ENCODE data around the gene HOXC6. TPM values are rescaled to one million over a fixed set of nuclear protein-coding genes. Genes with fewer than 3 reads are reported as not detected.

The HOXC6 gene
- total and polyA plus RNA-seq, 8 donors, result 0.46 to 2.0 (median 1.0) TPM; not detected in 5

GRCh38 chr12:54052438-54053002, 24.3 kb downstream of the HOXC6 start:
- H3K27ac ChIP-seq, result peak overlapping the region; percentile 57 to 91 (median 83)
- H3K27me3 ChIP-seq, result peaks cover 0 to 76% (median 10%) of the 10 kb centered on the region in 3 donors
- peaks cover 18 to 68% (median 34%) of the 10 kb centered on the region in 4 donors for H3K4me1 ChIP-seq
- DNase-seq, result peak in 1 of 2 donors; percentile 83
- H3K9me3 ChIP-seq, result no peaks in the 10 kb centered on the region
- H3K36me3 ChIP-seq, result no peaks in the 10 kb centered on the region
- 30 to 64% (median 48%) methylated on average over 9 to 10 of the region's 10 CpGs for WGBS, 5 donors
- intact Hi-C loops (cut with DNase I; ENCODE audit: low total_unique reads), result no loop called here
- TF ChIP-seq POLR2A (IDR thresholded peaks at IDR 0.05), result no peak
- no peak for TF ChIP-seq CTCF (IDR thresholded peaks at IDR 0.05)
- peak in 1 of 3 donors; percentile 35 for TF ChIP-seq POLR2AphosphoS5 (IDR thresholded peaks at IDR 0.05)
- H3K4me3 ChIP-seq, result peak overlapping the region; percentile 54 to 71 (median 69)

GRCh38 chr12:54053003-54053750, 24.9 kb downstream of the HOXC6 start:
- 2 to 7% (median 5%) methylated on average over 11 to 22 of the region's 22 CpGs for WGBS, 5 donors
- TF ChIP-seq POLR2AphosphoS5 (IDR thresholded peaks at IDR 0.05) (peak in 2 of 3 donors; percentile 27 to 36), POLR2A (IDR thresholded peaks at IDR 0.05) (no peak), EP300 (IDR thresholded peaks at IDR 0.05) (no peak), CTCF (IDR thresholded peaks at IDR 0.05) (no peak)
- no peaks in the 10 kb centered on the region for H3K36me3 ChIP-seq
- H3K27ac ChIP-seq, result peak overlapping the region; percentile 57 to 91 (median 83)
- no peaks in the 10 kb centered on the region for H3K9me3 ChIP-seq
- intact Hi-C loops (cut with DNase I; ENCODE audit: low total_unique reads), result no loop called here
- peak in 1 of 2 donors; percentile 69 for DNase-seq
- peak overlapping the region; percentile 54 to 71 (median 69) for H3K4me3 ChIP-seq
- H3K4me1 ChIP-seq, result peaks cover 18 to 69% (median 34%) of the 10 kb centered on the region in 4 donors
- H3K27me3 ChIP-seq, result peaks cover 0 to 74% (median 8%) of the 10 kb centered on the region in 3 donors

GRCh38 chr12:54053751-54054741, 25.8 kb downstream of the HOXC6 start, which contains the start of gene HOXC4:
Gene HOXC4, plus strand, starts transcription at chr12:54053835. Its CDS starts 88 bp downstream, at chr12:54053923.
- Histone ChIP-seq H3K27me3 (peaks cover 0 to 66% (median 10%) of the 10 kb centered on the region in 3 donors), H3K27ac (peak within 1 kb of the TSS; percentile 57 to 91 (median 83))
- 2 to 3% (median 2%) methylated on average over 42 to 52 of the region's 52 CpGs for whole genome bisulfite sequencing, 5 donors

More at GRCh38 chr12:54053751-54054741, 25.8 kb downstream of the HOXC6 start, which contains the start of gene HOXC4:
- Histone ChIP-seq H3K4me3 (peak within 1 kb of the TSS; percentile 54 to 71 (median 69)), H3K4me1 (peaks cover 18 to 70% (median 34%) of the 10 kb centered on the region in 4 donors), H3K36me3 (no peaks in the 10 kb centered on the region), H3K9me3 (no peaks in the 10 kb centered on the region)
- intact Hi-C loops (cut with DNase I; ENCODE audit: low total_unique reads), result no loop called here
- TF ChIP-seq CTCF (IDR thresholded peaks at IDR 0.05) (no peak), EP300 (IDR thresholded peaks at IDR 0.05) (no peak), POLR2AphosphoS5 (IDR thresholded peaks at IDR 0.05) (no peak), POLR2A (IDR thresholded peaks at IDR 0.05) (no peak)
- DNase-seq, result peak; percentile 39 to 86

Measured in stomach (tissue), 9 donors.